NCI-H446 treated with DMSO at 0.1 percent for 48 hours (cell line): Measurements from ENCODE around the gene FRMD4A.

Experiments used
- DNase-seq: peaks from one replicate; lab custom pipeline; 2025; lab: John Stamatoyannopoulos, UW

The FRMD4A gene

DNA sequence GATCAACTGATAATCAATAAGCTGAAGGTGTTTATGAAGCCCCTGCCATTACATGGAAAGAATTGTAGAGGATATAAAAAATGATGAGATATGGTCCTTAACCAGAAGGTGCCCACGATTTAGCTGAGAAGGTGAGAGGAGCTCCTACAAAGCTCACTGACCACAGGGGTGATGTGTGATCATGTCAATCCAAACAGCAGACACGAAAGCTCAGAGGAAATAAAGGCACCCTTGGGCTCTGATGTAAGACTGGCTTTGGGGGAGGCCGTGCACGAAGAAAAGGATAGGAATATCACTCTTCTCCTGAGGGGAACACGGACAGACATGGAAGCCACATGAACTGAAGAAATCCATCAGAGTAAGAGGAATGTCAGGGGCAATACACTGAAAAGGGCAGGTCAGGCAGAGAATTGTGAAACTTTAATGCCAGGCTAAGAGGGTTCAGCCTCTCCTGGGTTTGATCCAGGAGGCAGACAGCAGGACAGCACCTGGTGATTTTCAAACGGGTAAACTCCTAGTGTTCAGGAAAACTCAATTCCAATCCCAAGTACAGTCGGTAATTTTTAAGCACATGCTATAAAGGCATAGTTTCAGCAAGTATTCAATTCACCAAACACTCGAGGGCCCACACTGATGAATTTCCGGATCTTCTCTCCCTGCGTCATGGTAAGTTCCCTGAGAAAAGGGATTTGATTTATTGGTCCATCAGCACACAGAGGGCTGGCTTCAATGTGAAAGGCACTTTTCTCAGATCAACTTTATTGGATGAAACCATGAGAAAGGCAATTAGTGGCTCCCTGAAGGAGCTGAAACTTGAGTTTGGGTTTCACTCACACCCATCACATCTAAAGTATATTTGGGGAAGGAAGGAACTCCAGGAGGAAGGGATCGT lies 580.2 kb downstream of the FRMD4A start:
- DNase-seq, result no peak

GRCh38 chr10:13745271-13745670 lies 585.5 kb downstream of the FRMD4A start:
- no peak for DNase-seq

DNA sequence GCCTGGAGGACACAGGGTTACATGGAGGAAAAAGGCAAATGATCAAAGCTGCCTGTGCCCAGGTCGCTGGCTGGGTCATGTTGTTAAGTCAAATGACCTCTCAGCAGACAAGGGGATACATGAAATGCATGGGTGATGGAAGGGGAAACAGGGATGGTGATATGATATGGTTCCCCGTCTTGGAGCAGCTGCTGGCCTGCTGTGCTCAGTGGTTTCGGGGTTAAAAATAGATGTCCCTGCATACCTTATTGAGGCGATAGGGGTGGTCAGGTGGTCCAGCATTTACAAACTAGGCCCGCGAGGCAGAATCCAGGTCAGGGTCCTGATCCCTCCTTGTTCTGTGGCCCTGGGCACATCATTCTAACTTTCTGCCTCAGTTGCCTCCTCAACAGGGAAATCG lies 586.8 kb downstream of the FRMD4A start:
- no peak for DNase-seq

GRCh38 chr10:13743101-13743693 lies 587.5 kb downstream of the FRMD4A start:
- no peak for DNase-seq

DNA sequence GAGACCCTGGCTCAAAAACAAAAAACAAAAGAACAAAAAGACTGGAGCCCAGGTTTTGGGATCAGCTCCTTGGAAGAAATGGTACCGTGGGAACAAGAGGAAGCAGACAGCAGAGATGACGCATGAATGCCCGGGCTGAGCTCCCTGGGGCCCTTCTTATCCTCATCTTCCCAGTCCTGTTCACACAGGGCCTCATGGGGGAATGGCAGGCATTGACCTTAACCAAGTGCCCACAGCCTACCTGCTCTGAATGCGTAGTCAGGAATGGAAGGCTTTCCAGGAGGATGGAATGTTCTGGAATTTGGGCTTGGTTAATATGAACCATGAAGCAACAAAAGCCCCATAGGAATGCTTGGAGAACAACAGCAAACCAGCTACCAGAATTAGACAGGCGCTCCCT lies 589.3 kb downstream of the FRMD4A start:
- DNase-seq, result no peak

DNA sequence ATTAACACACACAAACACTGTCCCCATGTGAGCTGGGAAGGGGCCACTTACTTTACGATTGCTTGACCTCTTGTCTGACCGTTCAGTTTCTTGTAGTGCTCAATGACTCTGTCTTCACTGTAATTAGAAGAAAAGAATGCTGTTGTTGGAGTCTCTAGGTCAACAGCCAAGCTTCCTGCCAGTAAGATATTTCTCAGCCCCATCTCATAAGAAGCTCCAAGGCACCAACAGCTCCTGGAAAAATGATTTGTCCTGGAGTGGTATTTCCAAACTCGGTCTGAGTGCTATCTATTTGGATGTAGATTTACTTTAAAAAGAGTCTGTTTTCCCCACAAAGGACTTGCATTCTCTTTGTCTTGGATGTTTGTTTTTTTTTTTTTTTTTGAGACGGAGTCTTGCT lies 590.3 kb downstream of the FRMD4A start:
- DNase-seq, result no peak

DNA sequence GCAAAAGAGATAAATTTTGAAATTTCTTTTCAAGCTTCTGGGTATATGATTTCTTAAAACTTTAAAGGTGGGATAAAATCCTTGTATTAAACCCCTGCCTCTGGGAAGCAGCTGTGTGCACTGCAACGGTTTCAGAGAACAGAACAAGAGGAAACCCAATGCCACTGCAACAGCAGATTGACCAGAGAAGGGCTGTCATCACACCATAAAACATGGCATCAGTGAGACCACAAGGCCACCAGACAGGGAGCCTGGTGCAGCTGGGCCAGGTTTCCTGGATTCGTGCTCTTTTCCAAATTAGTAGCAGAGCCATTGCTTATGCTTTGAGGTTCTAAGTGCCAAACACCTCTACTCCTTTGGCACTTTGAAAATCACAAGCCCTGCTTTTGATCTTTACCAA lies 591.5 kb downstream of the FRMD4A start:
- no peak for DNase-seq

DNA sequence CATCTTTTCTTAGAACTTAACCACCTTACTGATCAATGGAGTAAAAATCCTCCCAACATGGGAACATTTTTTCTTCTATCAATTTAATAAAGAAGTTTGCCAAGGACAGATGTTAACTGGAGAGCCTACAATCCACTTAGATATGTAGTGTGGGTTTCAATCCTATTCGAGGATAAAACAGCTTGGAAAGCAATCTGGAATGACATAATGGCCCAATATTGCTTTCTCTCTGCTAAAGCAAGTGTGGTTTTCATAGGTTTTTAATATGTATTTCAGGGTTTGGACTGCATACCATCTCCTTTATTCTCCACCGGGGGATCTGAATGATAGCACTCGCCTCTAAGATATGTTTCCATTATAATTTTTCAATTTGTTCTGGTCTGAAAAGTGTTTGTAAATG lies 594.2 kb downstream of the FRMD4A start:
- no peak for DNase-seq

DNA sequence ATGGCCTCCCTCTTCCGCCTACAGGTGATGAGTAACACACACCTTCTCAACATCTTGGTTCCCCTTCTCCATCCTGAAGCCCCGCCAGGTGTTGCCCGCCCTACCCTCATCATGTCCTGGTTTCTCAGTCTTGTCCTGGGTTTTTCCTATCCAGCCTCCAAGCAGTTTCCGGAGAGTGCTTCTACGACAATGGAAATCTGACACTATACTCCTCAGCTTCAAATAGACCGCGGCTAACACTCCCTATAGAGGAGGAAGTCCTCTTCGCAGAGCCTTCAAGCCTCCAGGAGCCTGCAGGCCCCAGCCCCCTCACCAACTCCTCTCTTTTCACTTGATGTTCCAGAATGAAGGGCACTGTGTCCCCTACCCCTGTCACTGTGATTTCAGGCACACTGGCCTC lies 596.6 kb downstream of the FRMD4A start:
- DNase-seq, result no peak

GRCh38 chr10:13733071-13733470 lies 597.7 kb downstream of the FRMD4A start:
- DNase-seq, result no peak

DNA sequence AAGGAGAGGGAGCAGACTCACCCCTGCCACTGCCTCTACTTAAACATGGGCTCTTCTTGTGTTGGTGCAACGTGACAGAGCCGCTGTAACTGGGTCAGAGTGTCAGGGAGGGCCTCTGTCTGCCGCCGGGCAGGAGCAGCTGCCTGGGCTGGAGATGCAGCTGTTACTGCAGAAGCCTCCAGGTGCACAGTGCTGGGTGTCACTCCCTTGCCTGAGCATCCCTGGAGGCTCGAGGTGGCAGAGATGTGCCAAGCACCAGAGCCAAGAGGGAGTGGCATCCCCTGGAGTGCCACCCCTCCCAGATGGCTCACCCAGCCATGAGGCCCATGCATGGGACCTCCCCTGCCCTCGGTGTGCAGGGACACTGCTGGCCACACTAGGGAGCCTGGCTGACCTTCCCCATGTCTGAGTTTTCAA lies 598.3 kb downstream of the FRMD4A start:
- DNase-seq, result no peak

DNA sequence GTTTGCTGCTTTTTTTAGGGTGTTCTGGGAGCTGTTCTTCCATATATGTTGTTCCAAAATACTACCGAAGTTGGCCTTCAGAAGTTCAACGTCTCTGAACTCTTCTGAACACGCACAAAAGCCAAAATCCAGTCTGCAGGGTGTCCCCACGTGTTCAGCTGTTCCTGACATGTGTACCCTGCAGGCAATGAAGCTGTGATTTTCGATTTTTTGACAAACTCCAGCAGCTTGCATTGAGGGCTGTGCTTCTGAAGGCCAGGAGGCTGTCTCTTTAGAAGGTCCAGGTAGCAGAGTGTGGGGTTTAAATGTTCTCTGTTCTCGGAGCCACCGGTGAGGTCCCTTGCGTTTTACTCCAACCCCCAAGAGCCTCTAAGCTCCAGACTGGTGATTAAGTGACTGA lies 598.9 kb downstream of the FRMD4A start:
- no peak for DNase-seq

DNA sequence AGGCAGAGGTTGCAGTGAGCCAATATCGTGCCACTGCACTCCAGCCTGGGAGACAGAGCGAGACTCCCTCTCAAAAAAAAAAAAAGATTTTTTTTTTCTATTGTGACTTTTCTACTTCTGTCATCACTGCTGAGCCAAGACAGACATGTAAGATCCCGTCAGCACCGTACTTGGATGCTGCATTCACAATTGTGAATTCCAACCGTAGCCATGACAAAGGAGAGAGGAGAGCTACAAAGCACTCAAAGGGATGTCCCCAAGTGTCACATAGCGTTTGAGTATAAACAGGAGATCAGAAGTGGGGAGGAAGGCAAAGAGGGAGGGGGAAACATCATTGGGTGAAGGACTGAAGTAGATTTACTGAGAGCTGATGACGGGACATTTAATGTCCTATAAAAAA lies 599.8 kb downstream of the FRMD4A start:
- no peak for DNase-seq

DNA sequence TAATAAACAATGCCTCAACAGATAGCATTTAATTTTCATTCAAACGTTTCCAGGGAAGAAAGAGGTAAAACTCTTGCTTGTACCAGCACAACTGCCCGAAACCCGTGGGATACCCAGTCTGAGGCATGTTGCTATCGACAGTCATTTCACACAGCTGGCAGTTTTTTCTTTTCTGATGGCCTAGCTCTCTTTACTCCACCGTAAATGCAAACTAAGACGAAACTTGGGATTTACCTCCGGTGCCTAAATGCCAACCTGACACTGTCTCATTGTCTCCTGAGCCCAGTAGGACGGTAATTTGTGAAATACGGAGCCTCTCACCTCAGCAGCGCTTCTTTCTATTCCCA lies 600.4 kb downstream of the FRMD4A start:
- no peak for DNase-seq

DNA sequence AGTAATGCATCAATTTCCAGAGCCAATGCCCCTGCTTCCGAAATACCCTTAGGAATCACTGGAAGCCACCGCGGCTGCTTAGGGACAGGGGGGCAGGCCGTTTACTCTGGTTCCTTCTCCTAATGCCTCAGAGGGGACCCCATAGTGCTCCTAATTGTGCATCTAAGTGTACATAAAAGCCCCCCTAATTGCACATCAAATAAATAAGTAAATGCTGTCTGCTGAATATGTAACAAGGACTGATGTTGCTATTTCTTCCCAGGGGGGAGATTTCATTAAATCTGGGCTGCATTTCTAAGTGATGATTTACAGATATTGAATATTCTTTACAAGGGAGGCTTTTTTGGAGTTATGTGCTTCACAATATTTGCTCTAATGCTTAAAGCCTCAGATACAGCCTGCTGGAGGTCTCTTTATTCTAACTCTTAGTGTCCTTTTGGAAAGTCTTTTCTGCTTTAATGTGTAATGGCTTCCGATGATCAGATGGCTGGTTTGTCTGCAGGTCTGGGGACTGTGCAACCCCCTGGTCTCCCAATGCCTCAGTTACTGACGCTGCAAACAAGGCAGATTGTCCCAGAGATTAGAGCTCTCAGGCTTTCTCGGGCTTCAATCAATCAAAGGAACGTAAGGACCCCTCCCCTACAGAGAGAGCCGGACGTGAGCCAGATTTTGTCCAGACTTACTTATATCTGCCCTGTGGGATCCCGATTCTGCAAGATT lies 601.0 kb downstream of the FRMD4A start:
- no peak for DNase-seq

DNA sequence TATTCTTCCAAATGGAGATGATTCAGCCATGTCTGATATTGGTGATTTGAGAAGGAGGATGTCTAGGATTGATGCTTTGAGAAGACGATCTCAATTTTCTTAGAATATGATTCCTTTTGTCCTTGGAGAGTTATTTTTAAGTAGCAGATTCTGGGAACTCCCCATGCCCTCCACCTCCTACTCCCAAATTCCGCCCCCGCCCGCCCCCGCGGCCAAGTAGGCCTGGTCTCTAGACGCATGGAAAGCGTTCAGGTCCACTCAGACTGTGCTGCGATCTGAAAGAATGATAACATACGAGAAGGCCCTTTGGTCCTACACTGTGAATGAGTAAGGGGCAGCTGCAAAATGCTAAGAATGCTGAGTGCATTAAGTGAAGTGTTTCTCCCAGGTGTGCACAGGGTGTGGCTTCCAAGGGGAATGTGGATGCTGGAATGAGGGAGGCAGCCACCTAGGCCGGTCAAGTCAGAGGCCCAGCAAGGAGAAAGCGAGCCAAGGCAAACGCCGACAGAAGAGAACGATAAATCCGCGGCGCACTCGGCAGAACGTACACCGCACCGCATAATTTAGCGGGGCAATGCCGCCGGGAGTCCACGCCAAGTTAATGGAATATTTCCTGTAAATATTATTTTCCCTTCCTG lies 601.7 kb downstream of the FRMD4A start:
- DNase-seq, result no peak

GRCh38 chr10:13725594-13725993 lies 605.1 kb downstream of the FRMD4A start:
- DNase-seq, result no peak

GRCh38 chr10:13724484-13724883 lies 606.2 kb downstream of the FRMD4A start:
- no peak for DNase-seq

DNA sequence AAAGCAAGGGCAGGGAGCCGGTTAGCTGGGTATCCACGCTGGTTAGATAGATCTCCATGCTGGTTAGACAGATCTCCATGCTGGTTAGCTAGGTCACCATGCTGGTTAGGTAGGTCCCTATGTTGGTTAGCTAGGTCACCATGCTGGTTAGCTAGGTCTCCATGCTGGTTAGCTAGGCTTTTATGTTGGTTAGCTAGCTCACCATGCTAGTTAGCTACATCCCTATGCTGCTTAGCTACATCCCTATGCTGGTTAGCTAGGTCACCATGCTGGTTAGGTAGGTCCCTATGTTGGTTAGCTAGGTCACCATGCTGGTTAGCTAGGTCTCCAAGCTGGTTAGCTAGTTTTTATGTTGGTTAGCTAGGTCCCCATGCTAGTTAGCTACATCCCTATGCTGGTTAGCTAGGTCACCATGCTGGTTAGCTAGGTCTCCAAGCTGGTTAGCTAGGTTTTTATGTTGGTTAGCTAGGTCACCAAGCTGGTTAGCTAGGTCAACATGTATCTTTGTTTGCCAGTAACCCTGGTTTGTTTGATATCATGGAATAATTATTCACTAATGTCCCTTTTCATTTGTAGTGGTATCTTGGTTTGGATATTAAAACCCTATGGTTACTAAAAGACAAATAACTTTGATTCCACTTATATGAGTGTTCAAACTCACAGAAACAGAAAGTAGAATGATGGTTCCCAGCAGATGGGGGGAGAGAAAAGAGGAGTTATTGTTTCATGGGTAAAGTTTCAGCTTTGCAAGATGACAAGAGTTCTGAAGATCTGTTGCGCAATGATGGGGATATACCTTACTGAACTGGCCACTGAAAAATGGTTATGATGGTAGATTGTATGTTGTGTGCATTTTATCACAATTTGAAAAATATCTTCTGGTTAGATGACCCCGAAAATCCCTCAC lies 607.7 kb downstream of the FRMD4A start:
- DNase-seq, result no peak

DNA sequence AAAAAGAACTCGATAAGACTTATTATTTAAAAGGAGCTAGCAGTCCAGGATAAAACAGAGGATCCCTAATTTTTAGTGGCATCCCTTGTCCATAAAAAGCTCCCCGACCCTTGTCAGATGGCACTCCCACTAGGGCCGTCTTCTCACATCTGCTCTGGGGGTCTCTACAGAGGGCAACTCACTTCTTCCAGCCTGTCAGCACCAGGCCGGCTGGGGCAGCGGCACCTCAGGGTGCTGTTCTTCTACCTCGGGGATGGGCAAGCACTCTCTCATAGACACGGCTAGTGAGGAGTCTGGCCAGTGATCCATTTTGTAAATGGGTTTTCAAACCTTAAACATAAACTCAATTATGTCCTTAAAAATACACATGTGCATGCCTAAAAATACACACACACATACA lies 609.2 kb downstream of the FRMD4A start:
- DNase-seq, result no peak

DNA sequence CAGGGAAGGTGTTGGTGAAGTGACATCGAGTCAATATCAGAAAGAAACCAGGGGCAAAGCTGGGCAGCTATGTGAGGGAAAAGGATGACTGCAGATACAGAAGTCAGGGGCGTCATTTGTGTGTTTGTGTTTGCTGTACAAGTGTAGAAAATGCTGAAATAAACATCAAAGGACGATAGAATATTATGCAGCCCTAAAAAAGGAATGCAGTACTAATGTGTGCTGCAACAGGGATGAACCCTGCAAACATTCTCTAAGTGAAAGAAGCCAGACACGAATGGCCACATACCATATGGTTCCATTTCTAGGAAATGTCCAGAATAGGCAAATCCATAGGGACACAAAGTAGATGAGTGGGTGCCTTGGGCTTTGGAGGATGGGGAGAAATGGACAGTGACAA lies 610.0 kb downstream of the FRMD4A start:
- DNase-seq, result no peak

GRCh38 chr10:13719425-13719824 lies 611.3 kb downstream of the FRMD4A start:
- no peak for DNase-seq
